HCT116 (cell line): Measurements from ENCODE around the gene HIVEP1. TPM values are rescaled to one million over a fixed set of nuclear protein-coding genes. Genes with fewer than 3 reads are reported as not detected.

ENCODE experiments used
- ATAC-seq: fragments of 200-7000 bp; cut with Tn5 transposase; 2 replicates; pipeline ENCODE4 v1.9.1; 2020; ENCODE audit warnings: mild to moderate bottlenecking, moderate library complexity
- BruUV-seq: library from RNA; stranded (reverse); fragments of 400-500 nt; replicated peaks from 2 replicates; lab custom pipeline; 2021; lab: Mats Ljungman, UMichigan
- CTCF ChIA-PET: fragments of 300-600 bp; sonication (Branson Sonifier 250); formaldehyde crosslinking; loops from one replicate; lab custom pipeline; 2021; ENCODE audit warnings: antibody characterized with exemption; lab: Charles Lee
- POLR2A ChIA-PET: fragments of 300-600, 350-600 bp; sonication (Branson Sonifier 250); formaldehyde crosslinking; loops from one replicate; lab custom pipeline; 2021; ENCODE audit warnings: antibody characterized with exemption; lab: Charles Lee
- RAD21 ChIA-PET, 2 experiments: fragments of 300-600 bp; sonication (Branson Sonifier 250); formaldehyde crosslinking; loops; one replicate each; lab custom pipeline; 2023; ENCODE audit warnings: low total read pairs in 2 of 2; ENCODE audit not compliant: uncharacterized antibody in 2 of 2, unreplicated experiment in 2 of 2, low non-redundant PET in 1 of 2; lab: Charles Lee
- DNase-seq: peaks from one replicate; pipeline ENCODE4 v3.0.0-alpha.2; 2010; ENCODE audit warnings: low read depth, low spot score
- H2AFZ ChIP-seq: fragments of 200-600 bp; shearing (Covaris generic), sonication (generic); 2 replicates; pipeline ENCODE4 v1.6.1; 2017; ENCODE audit warnings: low read depth, mixed run types, mixed read lengths, antibody characterized with exemption, low read length; ENCODE audit not compliant: poor library complexity, severe bottlenecking
- H3K27ac ChIP-seq: 2 replicates; pipeline ENCODE4 v1.5.1; 2012; ENCODE audit warnings: low read depth, low read length
- H3K27me3 ChIP-seq: fragments of 200-600 bp; sonication (generic); 2 replicates; pipeline ENCODE4 v1.6.1; 2016; ENCODE audit warnings: mixed run types, low read length, mixed read lengths; ENCODE audit not compliant: insufficient read depth
- H3K36me3 ChIP-seq, 2 experiments: fragments of 200-500 bp in 1 of 2; fragments of 200-600 bp in 1 of 2; sonication (Bioruptor generic) in 1 of 2; sonication (generic) in 1 of 2; 2 replicates each; pipeline versions ENCODE4 v1.5.1 to v1.6.1; 2014 to 2016; ENCODE audit warnings: low read length in 2 of 2, inconsistent platforms in 1 of 2, mixed read lengths in 1 of 2, mixed run types in 1 of 2; ENCODE audit not compliant: insufficient read depth in 2 of 2, control insufficient read depth in 1 of 2
- H3K4me1 ChIP-seq, 2 experiments: fragments of 200-600 bp in 1 of 2; sonication (generic) in 1 of 2; 2 replicates each; pipeline versions ENCODE4 v1.5.1 to v1.6.1; 2012 to 2017; ENCODE audit warnings: low read length in 2 of 2, inconsistent platforms in 1 of 2, mild to moderate bottlenecking in 1 of 2, mixed read lengths in 1 of 2, mixed run types in 1 of 2, moderate library complexity in 1 of 2; ENCODE audit not compliant: insufficient read depth in 2 of 2, control insufficient read depth in 1 of 2
- H3K4me2 ChIP-seq: fragments of 200-600 bp; sonication (generic); 2 replicates; pipeline ENCODE4 v1.6.1; 2017; ENCODE audit warnings: mixed run types, low read length, mixed read lengths
- H3K4me3 ChIP-seq, 2 experiments: fragments of 200-600 bp in 1 of 2; sonication (generic) in 1 of 2; replicated peaks in 1 of 2; 2 replicates each; pipeline ENCODE4 v1.5.1; 2011 to 2016; ENCODE audit warnings: low read length in 2 of 2, control low read depth in 1 of 2, low read depth in 1 of 2, mild to moderate bottlenecking in 1 of 2, mixed read lengths in 1 of 2, mixed run types in 1 of 2
- H3K79me2 ChIP-seq: fragments of 200-600 bp; sonication (generic); 2 replicates; pipeline ENCODE4 v1.6.1; 2017; ENCODE audit warnings: mild to moderate bottlenecking, mixed run types, low read length, moderate library complexity, mixed read lengths; ENCODE audit not compliant: insufficient read depth
- H3K9ac ChIP-seq: fragments of 200-600 bp; sonication (generic); 2 replicates; pipeline ENCODE4 v1.6.1; 2016; ENCODE audit warnings: low read length, mixed read lengths
- H3K9me2 ChIP-seq: fragments of 200-600 bp; sonication (generic), shearing (Covaris generic); 2 replicates; pipeline ENCODE4 v1.6.1; 2017; ENCODE audit warnings: mixed run types, mild to moderate bottlenecking, moderate library complexity; ENCODE audit not compliant: insufficient read depth
- H3K9me3 ChIP-seq, 2 experiments: fragments of 200-500 bp in 1 of 2; fragments of 200-600 bp in 1 of 2; sonication (Bioruptor generic) in 1 of 2; sonication (generic) in 1 of 2; 2 replicates each; pipeline ENCODE4 v1.6.1; 2014 to 2017; ENCODE audit warnings: low read length in 2 of 2, mixed read lengths in 2 of 2, inconsistent platforms in 1 of 2, low read depth in 1 of 2, mild to moderate bottlenecking in 1 of 2, mixed run types in 1 of 2, moderate library complexity in 1 of 2; ENCODE audit not compliant: control insufficient read depth in 1 of 2, insufficient read depth in 1 of 2
- H4K20me1 ChIP-seq: fragments of 200-600 bp; sonication (generic), shearing (Covaris generic); 2 replicates; pipeline ENCODE4 v1.6.1; 2017; ENCODE audit warnings: mixed run types, mild to moderate bottlenecking, moderate library complexity; ENCODE audit not compliant: insufficient read depth
- EGR1 ChIP-seq: IDR thresholded peaks from 2 replicates; pipeline ENCODE4 v1.6.1; 2012; ENCODE audit warnings: low read depth
- ELF1 ChIP-seq: IDR thresholded peaks from 2 replicates; pipeline ENCODE4 v1.6.1; 2012; ENCODE audit warnings: low read depth, borderline replicate concordance
- EZH2phosphoT487 ChIP-seq: fragments of 200-600 bp; IDR thresholded peaks from 2 replicates; pipeline ENCODE4 v1.6.1; 2018; ENCODE audit warnings: antibody characterized with exemption, borderline replicate concordance
- JUND ChIP-seq: IDR thresholded peaks from 2 replicates; pipeline ENCODE4 v1.6.1; 2012
- RAD21 ChIP-seq: IDR thresholded peaks from 2 replicates; pipeline ENCODE4 v1.6.1; 2012; ENCODE audit warnings: low read depth, mild to moderate bottlenecking
- SIN3A ChIP-seq: IDR thresholded peaks from 2 replicates; pipeline ENCODE4 v1.6.1; 2012; ENCODE audit warnings: low read depth
- SRF ChIP-seq: IDR thresholded peaks from 2 replicates; pipeline ENCODE4 v1.6.1; 2012; ENCODE audit warnings: low read depth
- YY1 ChIP-seq: IDR thresholded peaks from 2 replicates; pipeline ENCODE4 v1.6.1; 2011; ENCODE audit warnings: low read length, low read depth, moderate library complexity, mild to moderate bottlenecking; ENCODE audit not compliant: insufficient replicate concordance; ENCODE audit errors: extremely low read depth
- ZFX ChIP-seq: fragments of 450-650 bp; IDR thresholded peaks from 2 replicates; pipeline ENCODE4 v1.6.1; 2017
- ZNF274 ChIP-seq: fragments of 200-500 bp; sonication (Bioruptor generic); IDR thresholded peaks from 2 replicates; pipeline ENCODE4 v1.6.1; 2014; ENCODE audit warnings: mild to moderate bottlenecking, low read depth, low read length, inconsistent platforms
- intact Hi-C: fragments of 100-400 bp; cut with micrococcal nuclease; formaldehyde crosslinking; loops from 2 replicates; pipeline ENCODE4 v1.10.0; 2022
- total RNA-seq: library from RNA; stranded (reverse); gene quantifications from one replicate; pipeline ENCODE4 v1.2.1, GENCODE V29; 2021; ENCODE audit not compliant: unreplicated experiment
- TF ChIP-seq, protein P1 (sequence below): IDR thresholded peaks from 2 replicates; pipeline ENCODE4 v1.6.1; 2012
- TF ChIP-seq, protein P2 (sequence below): IDR thresholded peaks from 2 replicates; pipeline ENCODE4 v1.6.1; 2012; ENCODE audit warnings: low read depth
- TF ChIP-seq, protein P3 (sequence below): IDR thresholded peaks from 2 replicates; pipeline ENCODE4 v1.6.1; 2012
- TF ChIP-seq, protein P4 (sequence below), 3 experiments: fragments of 200-600 bp in 1 of 3; sonication (generic) in 1 of 3; IDR thresholded peaks in 2 of 3; conservative IDR thresholded peaks in 1 of 3; 2 replicates each; pipeline ENCODE4 v1.5.1; 2012 to 2017; ENCODE audit warnings: low read depth in 2 of 3, low read length in 2 of 3, antibody characterized with exemption in 1 of 3, borderline replicate concordance in 1 of 3, control low read depth in 1 of 3, mild to moderate bottlenecking in 1 of 3, mixed read lengths in 1 of 3, mixed run types in 1 of 3, moderate library complexity in 1 of 3; ENCODE audit not compliant: insufficient read depth in 1 of 3

The HIVEP1 gene
- total RNA-seq, 1 experiment from 2014 or later: 11.2 TPM

DNA sequence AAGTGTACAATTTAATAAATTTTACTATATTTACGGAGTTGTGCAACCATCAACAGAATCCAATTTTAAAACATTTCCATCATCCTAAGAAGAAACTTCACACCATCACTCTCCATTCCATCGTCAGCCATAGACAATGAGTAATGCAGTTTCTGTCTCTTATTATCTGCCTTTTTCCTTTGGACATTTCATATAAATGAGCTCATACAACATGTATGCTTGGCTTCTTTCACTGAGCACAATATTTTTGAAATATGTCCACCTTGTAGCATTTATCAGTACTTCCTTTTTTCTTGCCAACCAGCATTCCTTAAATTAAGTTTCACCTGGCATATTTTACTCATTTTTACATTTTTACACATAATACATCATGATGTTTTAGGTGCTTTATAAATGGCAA lies 22.7 kb upstream of the HIVEP1 start:
- Histone ChIP-seq H4K20me1 (no peaks in the 10 kb centered on the region), H3K9me3 (no peaks in the 10 kb centered on the region), H2AFZ (no peak overlapping the region), H3K9me2 (no peaks in the 10 kb centered on the region), H3K27me3 (no peaks in the 10 kb centered on the region), H3K4me3 (no peak overlapping the region), H3K79me2 (no peaks in the 10 kb centered on the region), H3K4me1 (no peaks in the 10 kb centered on the region), H3K9ac (no peak overlapping the region), H3K4me2 (no peak overlapping the region), H3K36me3 (no peaks in the 10 kb centered on the region), H3K27ac (no peak overlapping the region)
- POLR2A ChIA-PET: no interaction called here
- ATAC-seq (no peak), DNase-seq (no peak)
- RAD21 ChIA-PET: no interaction called here
- CTCF ChIA-PET: no interaction called here
- intact Hi-C loops: no loop called here
- TF ChIP-seq ZNF274 (no peak), SRF (no peak), EGR1 (no peak)
- TF ChIP-seq, protein P1, sequence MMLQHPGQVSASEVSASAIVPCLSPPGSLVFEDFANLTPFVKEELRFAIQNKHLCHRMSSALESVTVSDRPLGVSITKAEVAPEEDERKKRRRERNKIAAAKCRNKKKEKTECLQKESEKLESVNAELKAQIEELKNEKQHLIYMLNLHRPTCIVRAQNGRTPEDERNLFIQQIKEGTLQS: no peak
- TF ChIP-seq, protein P2, sequence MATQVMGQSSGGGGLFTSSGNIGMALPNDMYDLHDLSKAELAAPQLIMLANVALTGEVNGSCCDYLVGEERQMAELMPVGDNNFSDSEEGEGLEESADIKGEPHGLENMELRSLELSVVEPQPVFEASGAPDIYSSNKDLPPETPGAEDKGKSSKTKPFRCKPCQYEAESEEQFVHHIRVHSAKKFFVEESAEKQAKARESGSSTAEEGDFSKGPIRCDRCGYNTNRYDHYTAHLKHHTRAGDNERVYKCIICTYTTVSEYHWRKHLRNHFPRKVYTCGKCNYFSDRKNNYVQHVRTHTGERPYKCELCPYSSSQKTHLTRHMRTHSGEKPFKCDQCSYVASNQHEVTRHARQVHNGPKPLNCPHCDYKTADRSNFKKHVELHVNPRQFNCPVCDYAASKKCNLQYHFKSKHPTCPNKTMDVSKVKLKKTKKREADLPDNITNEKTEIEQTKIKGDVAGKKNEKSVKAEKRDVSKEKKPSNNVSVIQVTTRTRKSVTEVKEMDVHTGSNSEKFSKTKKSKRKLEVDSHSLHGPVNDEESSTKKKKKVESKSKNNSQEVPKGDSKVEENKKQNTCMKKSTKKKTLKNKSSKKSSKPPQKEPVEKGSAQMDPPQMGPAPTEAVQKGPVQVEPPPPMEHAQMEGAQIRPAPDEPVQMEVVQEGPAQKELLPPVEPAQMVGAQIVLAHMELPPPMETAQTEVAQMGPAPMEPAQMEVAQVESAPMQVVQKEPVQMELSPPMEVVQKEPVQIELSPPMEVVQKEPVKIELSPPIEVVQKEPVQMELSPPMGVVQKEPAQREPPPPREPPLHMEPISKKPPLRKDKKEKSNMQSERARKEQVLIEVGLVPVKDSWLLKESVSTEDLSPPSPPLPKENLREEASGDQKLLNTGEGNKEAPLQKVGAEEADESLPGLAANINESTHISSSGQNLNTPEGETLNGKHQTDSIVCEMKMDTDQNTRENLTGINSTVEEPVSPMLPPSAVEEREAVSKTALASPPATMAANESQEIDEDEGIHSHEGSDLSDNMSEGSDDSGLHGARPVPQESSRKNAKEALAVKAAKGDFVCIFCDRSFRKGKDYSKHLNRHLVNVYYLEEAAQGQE: no peak
- no TSS peak for BruUV-seq

DNA sequence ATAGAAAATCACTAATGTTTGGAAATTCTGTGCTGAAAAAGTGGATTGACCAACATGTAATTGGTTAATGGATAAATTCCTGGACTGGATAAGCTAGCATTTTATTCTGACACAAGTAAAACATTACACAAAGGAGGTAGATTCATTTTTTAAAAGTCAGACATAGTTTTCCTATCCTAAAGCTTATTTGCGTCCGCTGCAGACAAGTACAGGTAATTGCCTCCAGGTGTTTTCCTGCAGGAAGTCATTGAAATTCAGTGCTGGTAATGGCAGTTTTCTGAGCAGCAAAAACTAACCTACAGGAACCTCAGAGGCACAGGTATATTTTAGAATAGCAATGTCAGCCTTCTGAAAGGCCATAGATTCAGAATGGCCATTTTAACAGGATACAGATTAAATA lies 20.0 kb upstream of the HIVEP1 start:
- H4K20me1 ChIP-seq: no peaks in the 10 kb centered on the region
- no peaks in the 10 kb centered on the region for H3K79me2 ChIP-seq
- no peaks in the 10 kb centered on the region for H3K9me3 ChIP-seq
- H3K36me3 ChIP-seq: no peaks in the 10 kb centered on the region
- ChIA-PET RAD21 (no interaction called here), POLR2A (no interaction called here)
- intact Hi-C loops: no loop called here
- no peak for TF ChIP-seq SIN3A
- TF ChIP-seq JUND: no peak
- TF ChIP-seq RAD21: no peak
- no peak for TF ChIP-seq EGR1
- TF ChIP-seq, protein P3, sequence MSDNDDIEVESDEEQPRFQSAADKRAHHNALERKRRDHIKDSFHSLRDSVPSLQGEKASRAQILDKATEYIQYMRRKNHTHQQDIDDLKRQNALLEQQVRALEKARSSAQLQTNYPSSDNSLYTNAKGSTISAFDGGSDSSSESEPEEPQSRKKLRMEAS: no peak
- no peak for TF ChIP-seq YY1
- TF ChIP-seq EZH2phosphoT487: no peak
- TF ChIP-seq, protein P1: no peak
- no peak for TF ChIP-seq ZFX
- no peak for TF ChIP-seq ELF1
- TF ChIP-seq, protein P4, sequence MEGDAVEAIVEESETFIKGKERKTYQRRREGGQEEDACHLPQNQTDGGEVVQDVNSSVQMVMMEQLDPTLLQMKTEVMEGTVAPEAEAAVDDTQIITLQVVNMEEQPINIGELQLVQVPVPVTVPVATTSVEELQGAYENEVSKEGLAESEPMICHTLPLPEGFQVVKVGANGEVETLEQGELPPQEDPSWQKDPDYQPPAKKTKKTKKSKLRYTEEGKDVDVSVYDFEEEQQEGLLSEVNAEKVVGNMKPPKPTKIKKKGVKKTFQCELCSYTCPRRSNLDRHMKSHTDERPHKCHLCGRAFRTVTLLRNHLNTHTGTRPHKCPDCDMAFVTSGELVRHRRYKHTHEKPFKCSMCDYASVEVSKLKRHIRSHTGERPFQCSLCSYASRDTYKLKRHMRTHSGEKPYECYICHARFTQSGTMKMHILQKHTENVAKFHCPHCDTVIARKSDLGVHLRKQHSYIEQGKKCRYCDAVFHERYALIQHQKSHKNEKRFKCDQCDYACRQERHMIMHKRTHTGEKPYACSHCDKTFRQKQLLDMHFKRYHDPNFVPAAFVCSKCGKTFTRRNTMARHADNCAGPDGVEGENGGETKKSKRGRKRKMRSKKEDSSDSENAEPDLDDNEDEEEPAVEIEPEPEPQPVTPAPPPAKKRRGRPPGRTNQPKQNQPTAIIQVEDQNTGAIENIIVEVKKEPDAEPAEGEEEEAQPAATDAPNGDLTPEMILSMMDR (IDR thresholded peaks at IDR 0.05 in 2 of 3, conservative IDR thresholded peaks at IDR 0.05 in 1 of 3; ENCODE audit: borderline replicate concordance in 1 of 3, insufficient read depth in 1 of 3, low read depth in 2 of 3, low read length in 2 of 3): no peak
- TF ChIP-seq, all 23 proteins: peak for 0
- Histone ChIP-seq H2AFZ (no peak overlapping the region), H3K4me1 (no peaks in the 10 kb centered on the region), H3K27me3 (no peaks in the 10 kb centered on the region), H3K9ac (no peak overlapping the region), H3K9me2 (no peaks in the 10 kb centered on the region), H3K4me2 (no peak overlapping the region), H3K4me3 (no peak overlapping the region), H3K27ac (no peak overlapping the region)
- CTCF ChIA-PET: no interaction called here
- DNase-seq (no peak), ATAC-seq (no peak)
- no TSS peak for BruUV-seq
